ENCODE data around the gene PTTG1IP. TPM values are rescaled to one million over a fixed set of nuclear protein-coding genes. Genes with fewer than 3 reads are reported as not detected.

PTTG1IP gene
- total RNA-seq, 4 donors from 2014 or later, result 256 to 374 (median 309) TPM

DNA sequence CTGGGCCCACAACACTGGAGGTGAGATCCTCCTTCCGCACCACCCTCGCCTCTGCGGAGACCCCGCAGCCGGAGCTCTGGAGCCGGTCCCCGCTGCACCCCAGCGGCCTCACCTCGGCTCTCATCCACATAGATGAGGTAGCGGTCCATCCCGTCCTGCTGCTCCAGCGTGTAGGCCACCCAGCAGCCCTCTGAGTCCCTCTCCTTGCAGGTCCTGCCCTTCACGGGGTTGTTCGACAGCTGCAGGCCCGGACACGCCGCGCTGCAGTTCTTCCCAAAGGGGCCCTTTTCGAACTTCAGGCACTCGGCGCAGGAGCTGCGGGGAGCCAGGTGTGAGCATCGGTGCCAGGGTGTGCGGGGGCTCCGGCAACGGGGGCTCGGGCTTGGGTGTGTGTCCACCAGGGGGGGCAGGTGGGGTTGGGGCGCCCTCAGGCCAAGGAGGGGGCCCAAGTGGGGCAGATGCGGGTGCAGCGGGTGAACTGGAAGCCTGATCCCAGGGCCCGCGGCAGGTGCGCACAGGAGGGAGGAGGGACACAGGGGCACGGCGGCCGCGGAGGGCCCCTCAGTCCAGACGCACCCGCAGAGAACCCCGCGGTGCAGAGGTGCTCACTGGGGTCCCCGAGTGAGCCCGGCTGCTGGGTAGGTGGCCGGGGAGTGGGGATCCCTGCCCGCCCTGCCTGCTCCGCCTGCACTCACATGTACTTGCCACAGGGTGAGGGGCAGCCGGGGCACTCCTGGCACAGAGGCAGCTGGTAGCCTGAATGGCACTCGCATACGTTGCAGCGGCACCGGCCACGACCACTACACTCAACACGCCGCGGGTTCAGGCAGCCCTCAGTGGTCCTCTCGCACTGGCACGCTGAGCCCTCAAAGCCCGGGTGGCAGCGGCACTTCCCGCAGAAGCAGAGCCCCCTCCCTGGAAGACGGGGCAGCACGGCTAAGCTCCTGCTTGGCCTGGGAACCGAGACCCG is 15.4 kb upstream of the PTTG1IP start:
- H3K4me3 ChIP-seq (replicated peaks in 1 of 3), result no peak overlapping the region
- no peaks in the 10 kb centered on the region for H3K27me3 ChIP-seq
- no peak for TF ChIP-seq POLR2A (IDR thresholded peaks at IDR 0.05)
- no peak for TF ChIP-seq CTCF (IDR thresholded peaks at IDR 0.05)
- intact Hi-C loops (cut with DNase I), result no loop called here
- H3K4me1 ChIP-seq, result no peaks in the 10 kb centered on the region
- no peak for DNase-seq
- no peaks in the 10 kb centered on the region for H3K9me3 ChIP-seq
- H3K36me3 ChIP-seq, result no peaks in the 10 kb centered on the region
- WGBS, 2 donors, result 85 to 92% methylated on average over 18 to 54 of the region's 64 CpGs
- no peak overlapping the region for H3K27ac ChIP-seq

DNA sequence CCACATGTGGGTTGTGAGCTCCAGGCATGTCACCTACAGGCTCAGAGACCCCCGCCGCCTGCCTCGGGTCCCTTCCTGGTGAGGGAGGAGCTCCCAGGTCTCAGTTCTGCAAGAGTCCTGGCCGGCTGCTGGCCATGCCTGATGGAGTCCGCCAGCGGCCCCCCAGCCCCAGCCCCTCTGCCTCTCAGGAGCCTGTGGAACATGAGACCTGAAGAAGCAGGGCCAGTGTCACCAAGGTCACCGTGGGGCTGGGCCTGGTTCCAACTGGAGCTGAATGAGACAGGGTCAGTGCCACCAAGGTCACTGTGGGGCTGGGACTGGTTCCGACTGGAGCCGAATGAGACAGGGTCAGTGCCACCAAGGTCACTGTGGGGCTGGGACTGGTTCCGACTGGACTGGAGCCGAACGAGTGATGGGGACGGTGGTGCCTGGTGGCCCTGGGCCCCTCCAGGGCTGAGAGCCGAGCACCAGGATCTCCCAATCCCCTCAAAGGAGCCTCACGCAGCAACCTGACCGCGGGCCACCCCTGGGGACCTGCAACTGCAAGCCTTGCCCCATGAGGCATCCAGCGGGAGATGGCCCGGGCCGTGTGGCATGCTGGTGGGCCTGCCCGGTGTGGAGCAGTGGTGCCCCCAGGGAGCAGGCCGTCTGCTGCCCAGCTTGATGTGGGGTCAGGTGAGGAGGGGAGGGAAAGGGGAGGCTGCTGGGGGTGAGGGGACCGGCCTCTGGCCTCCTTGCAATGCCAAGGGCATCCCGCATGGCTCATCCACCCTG is 14.5 kb upstream of the PTTG1IP start:
- Histone ChIP-seq H3K27ac (no peak overlapping the region), H3K36me3 (no peaks in the 10 kb centered on the region), H3K9me3 (no peaks in the 10 kb centered on the region), H3K27me3 (no peaks in the 10 kb centered on the region), H3K4me3 (replicated peaks in 1 of 3) (no peak overlapping the region), H3K4me1 (no peaks in the 10 kb centered on the region)
- no peak for DNase-seq
- 90 to 93% methylated on average over 5 to 9 of the region's 24 CpGs for WGBS, 2 donors
- intact Hi-C loops (cut with DNase I), result no loop called here
- TF ChIP-seq POLR2A (IDR thresholded peaks at IDR 0.05) (no peak), CTCF (IDR thresholded peaks at IDR 0.05) (no peak)

- H3K4me1 ChIP-seq, result peaks cover 0 to 5% of the 10 kb centered on the region in 2 donors
- WGBS, 2 donors, result 86 to 95% methylated on average over 7 to 9 of the region's 11 CpGs
- intact Hi-C loops (cut with DNase I), result no loop called here
- H3K27me3 ChIP-seq, result no peaks in the 10 kb centered on the region
- no peak overlapping the region for H3K27ac ChIP-seq
- H3K9me3 ChIP-seq, result no peaks in the 10 kb centered on the region
- DNase-seq, result no peak
- H3K4me3 ChIP-seq (replicated peaks in 1 of 3), result no peak overlapping the region
- TF ChIP-seq POLR2A (IDR thresholded peaks at IDR 0.05) (no peak), CTCF (IDR thresholded peaks at IDR 0.05) (no peak)
- H3K36me3 ChIP-seq, result no peaks in the 10 kb centered on the region
These were observed 13.8 kb upstream of the PTTG1IP start for GRCh38 chr21:44887126-44887806.

DNA sequence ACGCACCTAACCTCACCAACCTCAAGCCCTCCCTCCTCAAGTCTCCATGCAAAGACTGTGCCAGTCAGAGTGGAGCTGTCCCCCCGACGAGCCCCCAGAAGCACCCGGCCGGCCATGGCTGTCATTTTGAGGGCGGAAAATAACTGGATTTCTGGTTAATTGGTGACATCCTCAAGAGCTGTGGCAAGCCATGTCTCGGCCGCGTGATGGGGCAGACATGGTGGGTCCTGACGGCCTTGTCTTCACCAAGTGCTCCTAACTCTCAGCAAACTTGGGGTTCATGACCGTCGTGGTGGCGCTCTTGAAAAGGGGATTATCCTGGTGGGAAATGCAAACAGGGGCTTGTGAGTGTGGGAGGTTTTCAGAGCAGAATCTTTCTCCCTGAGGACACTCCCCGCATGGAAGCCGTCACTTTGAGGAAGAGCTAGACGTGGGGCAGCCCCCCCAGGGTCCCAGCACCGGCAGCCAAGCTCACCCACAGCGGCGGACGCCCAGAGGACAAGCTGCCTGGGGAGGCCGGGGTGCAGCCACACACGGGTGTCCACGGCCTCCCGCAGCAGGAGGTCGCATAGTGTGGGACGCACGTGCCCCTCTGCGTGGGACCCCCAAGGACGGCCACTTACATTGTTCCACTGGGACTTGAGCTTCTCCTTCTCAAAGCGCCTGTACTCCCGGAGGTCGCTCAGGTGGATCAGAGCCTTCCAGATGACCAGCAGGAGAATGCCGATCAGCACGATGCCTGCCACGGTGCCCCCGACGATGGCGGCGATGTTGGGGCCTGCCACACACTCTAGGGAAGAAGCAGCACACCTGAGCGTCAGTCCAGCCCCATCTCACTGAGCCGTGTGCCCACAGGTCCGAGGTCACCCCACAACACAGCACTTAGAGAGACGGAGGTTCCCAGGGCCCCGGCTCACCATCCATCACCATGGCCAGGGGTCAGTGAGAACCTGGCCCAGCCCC is 12.9 kb upstream of the PTTG1IP start:
- 86 to 88% methylated on average over 22 to 41 of the region's 44 CpGs for WGBS, 2 donors

More for the DNA sequence above, 12.9 kb upstream of the PTTG1IP start:
- no peaks in the 10 kb centered on the region for H3K27me3 ChIP-seq
- H3K4me1 ChIP-seq, result peaks cover 3 to 14% of the 10 kb centered on the region in 2 donors
- no peak for TF ChIP-seq CTCF (IDR thresholded peaks at IDR 0.05)
- TF ChIP-seq POLR2A (IDR thresholded peaks at IDR 0.05), result no peak
- no peak overlapping the region for H3K27ac ChIP-seq
- H3K4me3 ChIP-seq (replicated peaks in 1 of 3), result no peak overlapping the region
- H3K9me3 ChIP-seq, result no peaks in the 10 kb centered on the region
- H3K36me3 ChIP-seq, result no peaks in the 10 kb centered on the region
- no peak for DNase-seq
- intact Hi-C loops (cut with DNase I), result no loop called here

Data from thyroid gland (tissue), 4 donors.